IPS-NIHi7 (cell line): ENCODE measurements around the gene ARRB1.
A peak's percentile ranks its signal among the peaks of the same experiment; 100 is the strongest.

Experiments used
- DNase-seq: peaks from one replicate; pipeline ENCODE4 v3.0.0; 2012; ENCODE audit warnings: mixed read lengths; ENCODE audit errors: extremely low spot score

The ARRB1 gene

DNA sequence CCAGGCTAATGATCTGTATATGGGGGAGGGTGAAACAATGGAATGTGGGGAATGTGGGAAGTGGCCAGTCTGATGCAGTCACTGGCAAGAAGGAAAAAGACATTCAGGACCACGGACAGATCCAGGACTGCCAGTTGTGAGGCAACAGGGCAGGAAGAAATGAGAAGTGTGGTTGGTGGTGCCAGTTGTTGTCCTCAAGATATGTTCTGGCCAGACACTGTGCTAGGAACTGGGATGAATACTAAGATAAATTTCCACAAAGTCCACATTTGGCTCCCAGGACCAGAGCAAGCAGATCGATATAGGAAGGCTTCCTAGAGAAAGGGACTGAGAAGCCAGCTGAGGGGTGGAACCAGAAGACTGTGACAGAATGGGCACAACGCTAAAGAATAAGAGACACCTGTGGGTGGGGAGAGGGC lies 117.7 kb downstream of the ARRB1 start:
- DNase-seq, result peak; percentile 84

DNA sequence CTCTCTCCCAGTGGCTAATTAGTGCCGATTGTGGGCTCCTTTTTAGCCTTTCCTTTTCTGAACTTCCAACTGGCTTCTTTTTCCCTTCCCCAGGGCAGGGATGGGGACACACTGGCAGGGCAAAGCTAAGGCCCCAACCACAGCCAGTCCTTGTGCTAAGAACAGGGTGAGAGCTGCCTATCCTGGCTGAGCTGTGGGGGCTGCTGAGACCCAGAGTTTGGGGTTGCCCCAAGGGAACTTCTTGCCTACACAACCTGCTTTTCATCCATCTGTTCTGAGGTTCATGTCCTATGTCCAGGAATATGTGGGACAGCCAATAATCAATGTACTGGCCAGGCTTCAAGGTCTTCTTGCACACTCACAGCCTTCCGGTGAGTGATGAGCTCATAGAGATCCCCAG lies 120.8 kb downstream of the ARRB1 start:
- no peak for DNase-seq

DNA sequence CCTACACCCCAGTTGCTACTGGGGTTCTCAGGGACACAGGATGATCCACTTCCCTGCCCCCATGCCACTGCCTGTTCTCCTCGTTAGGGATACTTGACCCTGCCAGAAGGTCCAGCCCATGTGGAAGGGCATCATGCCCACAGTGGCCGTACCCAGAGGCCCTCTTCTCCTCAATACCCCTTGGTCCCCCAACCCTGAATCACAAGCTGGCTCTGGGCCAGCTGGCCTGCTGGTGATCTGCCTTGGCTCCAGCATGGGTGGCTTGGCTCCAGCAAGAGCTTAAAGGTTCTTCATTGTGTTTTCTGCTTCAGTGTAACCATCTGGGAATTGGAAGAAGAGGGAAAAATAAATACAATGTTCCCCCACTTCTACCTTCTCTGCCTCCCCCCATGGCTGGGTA lies 122.0 kb downstream of the ARRB1 start:
- no peak for DNase-seq

DNA sequence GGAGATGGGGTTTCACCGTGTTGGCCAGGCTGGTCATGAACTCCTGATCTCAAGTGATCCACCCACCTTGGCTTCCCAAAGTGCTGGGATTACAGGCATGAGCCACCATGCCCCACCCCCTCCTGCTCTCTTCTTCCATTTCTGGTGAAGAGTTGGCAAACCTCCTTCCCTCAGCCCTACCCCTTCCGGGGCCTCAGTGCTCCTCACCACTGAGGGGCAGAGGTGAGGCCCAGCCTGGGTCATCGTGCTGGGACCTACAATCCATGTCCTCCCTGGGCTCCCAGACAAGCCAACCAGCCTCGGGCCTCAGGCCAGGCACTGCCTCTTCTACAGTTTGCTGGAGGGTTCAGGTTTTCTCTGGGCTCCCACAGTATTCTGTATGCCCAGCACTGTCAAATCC lies 125.7 kb downstream of the ARRB1 start:
- no peak for DNase-seq

DNA sequence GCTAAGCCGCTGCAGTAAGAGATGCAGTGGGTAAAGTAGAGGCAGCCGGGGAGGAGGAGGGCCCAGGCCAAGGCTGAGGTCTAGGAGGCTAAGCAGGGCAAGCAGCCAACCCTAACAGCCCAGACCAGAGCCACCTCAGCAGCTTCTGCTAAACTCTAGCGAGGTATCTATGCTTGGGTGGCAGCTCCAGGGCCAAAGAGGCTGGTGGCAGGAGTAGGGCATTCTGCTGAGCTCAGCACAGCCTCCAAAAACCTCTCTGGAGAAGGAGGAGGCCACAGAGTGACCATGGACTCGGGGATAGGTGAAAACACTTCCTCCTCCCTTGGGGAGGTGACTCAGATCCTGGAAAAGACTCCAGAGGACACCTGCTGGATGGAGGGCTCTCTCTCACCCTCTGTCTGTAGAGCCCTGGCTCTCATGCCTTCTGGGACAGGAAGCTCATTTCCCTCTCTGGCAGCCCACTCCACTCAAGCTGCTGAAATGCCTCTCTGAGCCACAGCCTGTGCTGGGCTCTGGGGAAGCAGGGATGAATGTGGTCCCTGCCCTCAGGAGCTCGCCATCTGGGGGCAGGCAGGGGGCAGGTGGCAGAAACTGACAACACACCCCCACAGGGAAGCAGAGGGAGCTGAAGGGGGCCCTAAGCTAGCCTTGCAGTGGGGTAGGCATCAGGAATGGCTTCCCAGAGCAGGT lies 127.4 kb downstream of the ARRB1 start:
- DNase-seq, result peak; percentile 45

DNA sequence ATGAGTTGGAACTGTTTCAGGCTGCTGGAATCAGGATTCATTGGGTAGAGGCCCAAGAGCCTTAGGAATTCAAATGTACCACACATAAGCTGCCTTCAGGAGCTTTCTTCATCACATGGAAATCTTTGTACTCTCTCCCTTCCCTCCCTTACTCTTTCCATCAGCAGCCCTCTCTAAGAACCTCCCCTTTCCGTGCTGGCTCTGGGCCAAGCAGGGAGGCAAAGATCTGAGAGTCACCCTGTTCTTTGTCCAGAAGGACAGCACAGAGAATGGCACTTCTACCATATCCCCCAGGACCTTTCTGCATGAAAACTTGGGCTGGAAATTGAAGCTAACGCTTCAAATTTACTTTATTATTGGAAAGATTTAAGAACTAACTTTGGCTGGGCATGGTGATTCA lies 131.6 kb downstream of the ARRB1 start:
- DNase-seq, result no peak

DNA sequence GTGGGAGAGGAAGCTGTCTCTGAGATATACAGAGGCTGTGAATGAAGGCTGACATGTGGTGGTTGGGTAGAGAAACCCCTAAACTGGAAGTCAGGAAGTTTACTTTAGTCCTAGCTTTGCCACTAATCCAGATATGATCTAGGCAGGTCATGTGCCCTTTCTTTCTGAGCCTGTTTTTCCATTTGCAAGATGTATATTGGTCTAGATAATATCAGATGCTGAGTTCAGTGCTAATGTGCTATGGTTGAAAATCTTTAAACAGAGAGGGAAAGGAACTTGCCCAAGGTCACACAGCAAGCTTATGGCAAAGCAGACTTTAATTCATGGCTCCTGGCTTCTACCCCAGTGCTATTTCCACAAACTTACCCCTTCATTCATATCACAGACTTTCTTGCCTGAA lies 136.6 kb downstream of the ARRB1 start:
- DNase-seq, result no peak

DNA sequence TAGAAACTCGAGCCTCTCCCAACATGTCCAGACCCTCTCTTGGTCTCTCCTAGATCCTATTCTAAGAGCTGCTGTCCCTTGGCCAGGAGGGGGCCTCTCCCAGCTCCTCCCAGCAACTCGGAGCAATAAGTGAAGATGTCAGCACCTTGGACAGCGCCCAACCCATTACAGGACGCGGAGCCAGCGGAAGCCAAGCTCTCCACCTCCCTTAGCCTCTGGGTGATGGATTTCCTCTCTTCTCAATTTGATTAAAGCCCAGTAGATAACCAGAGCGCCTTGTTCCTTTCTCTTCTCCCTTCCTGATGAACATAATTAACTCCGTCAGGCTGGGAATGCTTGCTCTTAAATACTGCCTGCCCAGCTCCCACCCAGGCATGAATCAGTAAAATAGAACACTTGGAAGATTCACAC lies 137.0 kb downstream of the ARRB1 start:
- DNase-seq, result peak; percentile 96
